Suppressor macrophage (primary cell): ENCODE data around the gene FUT7.
A peak's percentile ranks its signal among the peaks of the same experiment; 100 is the strongest.
"Not testable (repeated sequence)": the region's sequence is repeated elsewhere in the genome, so short reads cannot be mapped to it uniquely, and the experiment has no call there.

Source experiments
- DNase-seq, 4 experiments: peaks; one replicate each; pipeline ENCODE4 v3.0.0-alpha.2; 2020 to 2022

FUT7 gene

DNA sequence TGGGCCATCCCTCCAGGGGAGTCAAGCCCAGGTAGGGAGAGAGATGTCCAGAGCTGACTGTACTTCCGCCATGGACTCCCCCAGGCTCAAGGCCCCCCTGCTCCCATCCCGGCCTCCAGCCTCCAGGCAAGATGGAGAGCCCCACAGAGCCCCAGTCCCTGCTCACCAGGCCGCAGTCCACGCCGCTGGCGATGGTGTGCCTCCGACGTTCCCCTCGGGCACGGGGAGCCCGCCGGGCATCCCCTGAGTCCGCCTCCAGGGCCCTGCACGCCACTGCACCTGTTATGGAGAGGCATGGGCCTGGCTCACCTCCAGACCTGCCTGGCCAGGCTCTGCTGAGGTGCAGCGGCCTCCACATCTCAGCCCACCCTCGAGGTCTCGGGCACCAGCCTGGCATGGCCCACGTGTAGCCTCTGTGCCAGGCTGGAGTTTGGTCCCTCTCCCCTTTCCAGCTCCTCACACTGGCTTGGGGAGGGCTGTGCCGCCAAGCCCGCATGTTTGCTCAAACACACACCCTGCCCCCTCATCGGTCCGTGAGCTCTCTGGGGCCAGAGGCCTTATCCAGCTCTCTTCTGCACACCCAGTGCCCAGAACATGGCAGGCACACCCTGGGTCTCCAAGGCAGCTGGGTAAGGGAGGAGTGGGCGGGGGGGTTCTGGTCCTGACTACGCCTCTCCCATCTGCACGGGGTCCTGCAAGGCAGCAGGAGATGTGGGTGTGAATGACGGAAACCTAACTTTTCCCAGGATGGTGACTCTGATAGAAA is 34.4 kb upstream of the FUT7 start:
- no peak for DNase-seq

DNA sequence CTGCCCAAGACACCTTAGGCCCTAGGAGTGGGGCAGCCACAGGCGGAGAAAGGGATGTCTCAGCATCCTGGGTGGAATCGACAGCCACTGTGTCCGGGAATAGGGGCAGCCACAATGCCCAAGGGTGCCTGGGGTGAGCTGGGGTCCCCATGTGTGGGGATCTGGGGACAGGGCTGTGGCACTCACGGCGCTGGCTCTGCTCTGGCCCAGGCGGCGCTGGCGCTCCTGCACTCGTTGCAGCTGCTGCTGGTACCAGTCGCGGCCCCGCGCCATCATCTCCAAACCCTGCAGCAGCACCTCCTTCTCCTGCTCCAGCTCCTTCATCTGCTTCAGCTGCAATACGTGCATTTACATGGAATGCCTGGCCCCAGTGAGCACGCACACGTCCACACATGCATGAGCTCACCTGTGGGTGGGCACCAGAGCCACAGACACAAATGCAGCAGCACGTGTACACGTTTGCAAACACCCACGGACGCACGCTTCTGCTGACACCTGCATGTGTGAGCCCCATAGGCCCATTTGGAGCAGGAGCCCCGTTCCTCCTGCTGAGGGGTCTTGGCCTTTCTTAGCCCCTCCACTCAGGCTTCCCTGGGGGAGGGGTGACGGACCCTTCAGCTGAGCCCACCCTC is 33.6 kb upstream of the FUT7 start:
- no peak for DNase-seq

DNA sequence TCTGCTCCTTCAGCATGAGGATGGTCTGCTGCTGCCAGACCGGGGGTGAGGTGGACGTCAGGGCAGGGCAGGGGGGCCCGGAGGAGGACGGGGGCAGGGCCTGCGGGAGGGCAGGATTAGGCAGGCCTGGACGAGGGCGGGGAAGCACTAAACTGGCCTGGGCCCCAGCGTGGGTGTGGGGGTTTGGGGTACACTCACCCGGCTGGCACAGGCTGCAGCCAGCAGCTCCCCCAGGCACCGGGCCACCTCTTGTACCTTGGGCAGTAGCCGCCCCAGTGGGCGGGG is 32.9 kb upstream of the FUT7 start:
- DNase-seq, result no peak

DNA sequence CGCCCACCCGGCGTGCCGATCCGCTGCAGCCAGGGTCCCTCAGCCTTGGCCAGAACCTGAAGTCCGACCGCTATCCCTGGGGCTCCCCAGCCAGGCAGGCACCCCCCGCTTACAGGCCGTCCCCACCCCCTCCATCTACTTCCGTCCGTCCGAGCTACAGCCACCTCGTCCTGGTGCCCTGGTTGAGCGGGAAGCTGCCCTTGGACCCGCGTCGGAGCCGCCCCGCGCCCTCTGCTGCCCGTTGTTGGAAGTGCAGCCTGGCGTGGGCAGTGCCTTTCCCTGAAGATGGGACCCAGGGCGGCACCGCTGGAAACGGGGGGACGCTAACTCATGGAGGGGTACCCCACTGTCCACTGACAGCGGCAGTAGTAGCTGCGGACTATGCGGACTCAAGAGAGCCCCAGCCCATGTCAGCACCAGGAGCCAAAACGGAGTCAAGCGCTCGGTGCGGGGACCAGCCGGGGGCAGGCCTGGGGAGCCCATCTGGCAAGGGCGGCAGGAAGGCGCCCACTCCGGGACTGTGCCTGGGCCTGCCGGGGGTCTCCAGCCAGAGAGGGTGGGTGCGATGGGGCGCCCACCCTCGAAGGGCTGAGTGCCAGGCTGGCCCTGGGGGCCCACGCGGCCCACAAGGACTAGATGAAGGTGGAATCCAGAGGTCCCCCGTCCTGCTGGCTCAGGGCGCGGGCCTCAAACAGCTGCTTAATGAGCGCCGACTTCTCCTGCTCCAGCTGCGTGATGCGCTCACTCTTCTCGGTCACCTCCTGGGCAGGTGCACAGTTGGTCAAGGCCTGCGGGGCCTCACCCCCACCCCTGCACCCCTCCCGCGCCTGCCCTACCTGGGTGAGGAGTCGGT is 32.4 kb upstream of the FUT7 start:
- peak; percentile 71 to 87 (median 82) for DNase-seq

DNA sequence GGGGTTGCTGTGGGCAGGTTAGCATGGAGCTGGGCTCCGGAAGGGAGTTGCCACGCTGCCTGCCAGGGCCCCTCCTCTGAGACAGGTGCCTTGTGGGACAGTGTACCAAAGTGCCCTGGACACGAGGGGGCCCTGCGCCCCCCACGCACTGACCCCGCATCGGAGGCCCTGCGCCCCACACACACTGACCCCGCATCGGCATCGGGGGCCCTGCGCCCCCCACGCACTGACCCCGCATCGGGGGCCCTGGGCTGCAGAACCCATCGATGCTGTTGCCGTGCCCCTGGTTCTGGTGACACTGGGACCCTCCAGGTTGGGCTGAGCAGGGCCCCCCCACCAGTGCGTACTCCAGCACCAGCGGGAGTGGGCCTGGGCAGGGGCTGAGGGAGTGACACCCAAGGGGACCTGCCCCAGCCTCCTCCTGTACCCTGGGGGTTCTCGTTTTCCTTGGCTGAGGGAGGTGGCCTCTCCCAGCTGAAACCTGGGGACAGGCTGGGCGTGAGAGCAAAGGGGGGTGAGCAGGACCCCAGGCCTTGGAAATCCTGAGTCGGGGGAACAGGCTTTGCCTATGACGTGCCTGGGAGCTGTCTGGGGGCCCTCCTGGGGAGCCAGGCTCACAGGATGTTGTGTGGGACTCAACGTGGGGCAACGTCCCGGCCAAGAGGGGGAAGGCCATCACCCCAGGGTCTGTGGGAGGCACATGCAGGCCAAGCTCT is 31.6 kb upstream of the FUT7 start:
- no peak for DNase-seq

DNA sequence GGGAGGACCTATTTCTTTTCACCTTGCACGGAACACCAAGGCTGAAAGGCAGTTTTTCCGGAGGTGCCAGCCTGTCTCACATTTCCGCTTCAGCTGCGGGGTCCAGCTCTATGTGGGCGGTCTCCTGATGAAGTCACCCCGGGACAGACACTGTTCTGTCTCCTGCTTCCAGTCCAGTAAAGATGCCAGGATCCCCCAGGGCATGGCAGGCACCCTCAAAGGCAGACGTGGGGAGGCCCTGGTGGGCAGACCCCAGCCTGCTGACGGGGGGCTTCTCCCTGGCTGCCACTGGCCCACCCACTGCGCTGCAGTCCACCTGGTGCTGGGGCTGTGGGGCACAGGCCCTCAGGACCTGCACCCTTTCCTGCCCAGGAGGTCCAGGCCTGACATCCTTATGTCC is 30.9 kb upstream of the FUT7 start:
- not testable (repeated sequence) for DNase-seq

DNA sequence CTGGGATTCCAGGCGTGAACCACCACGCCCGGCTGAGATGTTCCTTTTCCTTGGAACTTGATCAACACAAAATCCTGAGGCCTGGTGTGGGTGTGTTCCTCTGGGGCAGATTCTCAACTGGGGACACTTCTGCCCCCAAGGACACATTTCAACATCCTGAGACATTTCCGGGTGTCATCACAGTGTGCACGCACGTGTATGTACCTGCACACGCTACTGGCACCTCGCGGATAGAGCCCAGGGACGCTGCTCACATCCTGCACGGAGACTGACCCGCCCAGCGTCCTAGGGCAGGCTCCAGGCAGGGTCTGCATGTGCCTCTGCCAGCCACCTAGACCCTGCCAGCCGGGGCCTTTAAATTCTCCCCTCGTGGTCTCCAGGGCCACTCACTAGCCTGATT is 30.5 kb upstream of the FUT7 start:
- DNase-seq, result no peak

DNA sequence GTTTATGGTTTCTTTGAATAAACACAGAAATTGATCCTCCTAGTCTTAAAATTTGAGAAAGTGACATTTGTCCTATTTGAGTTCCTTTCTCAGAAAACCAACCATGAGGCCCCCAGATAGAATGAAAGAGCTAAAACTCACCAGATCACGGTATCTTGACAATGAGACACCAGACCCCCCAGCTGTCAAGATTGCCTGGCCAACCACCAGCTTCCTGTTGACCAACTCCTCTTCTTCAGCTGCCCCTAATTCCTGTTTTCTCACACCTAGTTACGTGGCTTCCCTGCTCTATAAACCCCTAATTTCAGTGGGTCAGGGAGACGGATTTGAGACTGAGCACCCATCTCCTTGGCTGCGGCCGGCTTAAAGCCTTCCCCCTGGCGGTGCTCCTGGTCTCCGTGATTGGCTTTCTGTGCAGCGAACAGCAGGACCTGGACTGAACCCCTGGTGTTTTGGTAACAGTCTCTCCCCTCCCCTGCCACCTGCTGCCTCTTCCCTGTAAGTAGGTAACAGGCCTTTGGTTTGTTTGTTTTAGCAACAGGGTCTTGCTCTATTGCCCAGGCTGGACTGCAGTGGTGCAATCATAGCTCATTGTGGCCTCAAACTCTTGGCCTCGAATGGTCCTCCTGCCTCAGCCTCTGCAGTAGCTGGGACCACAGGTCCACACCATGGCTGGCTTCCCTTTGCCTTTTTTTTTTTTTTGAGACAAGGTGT is 26.8 kb upstream of the FUT7 start:
- DNase-seq, result no peak

DNA sequence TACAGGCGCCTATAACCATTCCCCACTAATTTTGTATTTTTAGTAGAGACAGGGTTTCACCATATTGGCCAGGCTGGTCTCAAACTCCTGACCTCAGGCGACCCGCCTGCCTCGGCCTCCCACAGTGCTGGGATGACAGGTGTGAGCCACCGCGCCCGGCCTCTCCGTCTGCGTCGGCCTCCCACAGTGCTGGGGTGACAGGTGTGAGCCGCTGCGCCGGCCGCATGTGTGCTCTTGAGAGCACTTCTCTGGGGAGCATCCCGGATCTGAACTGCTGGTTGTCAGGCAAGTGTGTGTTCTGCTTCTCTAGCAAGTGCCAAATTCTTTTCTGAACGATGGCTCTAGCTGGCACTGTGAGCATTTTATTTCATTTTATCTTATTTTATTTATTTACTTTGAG is 25.7 kb upstream of the FUT7 start:
- DNase-seq, result no peak

DNA sequence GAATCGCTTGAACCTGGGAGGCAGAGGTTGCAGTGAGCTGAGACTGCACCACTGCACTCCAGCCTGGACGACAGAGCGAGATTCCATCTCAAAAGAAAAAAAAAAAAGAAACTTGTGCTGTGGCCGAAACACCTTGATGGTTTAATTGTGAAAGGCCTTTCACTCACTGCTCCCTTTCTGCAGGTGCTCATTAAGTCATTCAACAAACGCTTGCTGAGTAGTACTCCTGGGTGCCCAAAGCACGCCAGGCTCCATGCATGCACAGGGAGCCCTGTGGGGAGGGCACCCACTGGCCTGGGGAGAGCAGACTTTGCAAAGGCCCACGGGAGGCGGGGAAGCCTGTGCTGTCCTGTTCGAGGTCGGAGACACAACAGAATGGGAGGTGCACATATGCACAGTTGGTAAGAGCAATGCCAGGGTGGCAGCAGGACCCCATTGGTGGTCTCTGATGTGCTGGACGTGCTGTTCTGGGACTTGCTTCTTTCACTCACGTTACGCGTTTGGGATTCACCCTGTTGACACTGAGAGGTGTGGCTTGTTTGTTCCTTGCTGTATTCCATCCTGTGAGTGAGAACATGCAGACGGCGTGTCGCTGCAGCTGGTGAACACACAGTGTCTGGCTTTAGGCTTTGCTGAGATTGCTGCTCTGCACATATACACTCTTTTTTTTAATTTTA is 25.0 kb upstream of the FUT7 start:
- no peak for DNase-seq

DNA sequence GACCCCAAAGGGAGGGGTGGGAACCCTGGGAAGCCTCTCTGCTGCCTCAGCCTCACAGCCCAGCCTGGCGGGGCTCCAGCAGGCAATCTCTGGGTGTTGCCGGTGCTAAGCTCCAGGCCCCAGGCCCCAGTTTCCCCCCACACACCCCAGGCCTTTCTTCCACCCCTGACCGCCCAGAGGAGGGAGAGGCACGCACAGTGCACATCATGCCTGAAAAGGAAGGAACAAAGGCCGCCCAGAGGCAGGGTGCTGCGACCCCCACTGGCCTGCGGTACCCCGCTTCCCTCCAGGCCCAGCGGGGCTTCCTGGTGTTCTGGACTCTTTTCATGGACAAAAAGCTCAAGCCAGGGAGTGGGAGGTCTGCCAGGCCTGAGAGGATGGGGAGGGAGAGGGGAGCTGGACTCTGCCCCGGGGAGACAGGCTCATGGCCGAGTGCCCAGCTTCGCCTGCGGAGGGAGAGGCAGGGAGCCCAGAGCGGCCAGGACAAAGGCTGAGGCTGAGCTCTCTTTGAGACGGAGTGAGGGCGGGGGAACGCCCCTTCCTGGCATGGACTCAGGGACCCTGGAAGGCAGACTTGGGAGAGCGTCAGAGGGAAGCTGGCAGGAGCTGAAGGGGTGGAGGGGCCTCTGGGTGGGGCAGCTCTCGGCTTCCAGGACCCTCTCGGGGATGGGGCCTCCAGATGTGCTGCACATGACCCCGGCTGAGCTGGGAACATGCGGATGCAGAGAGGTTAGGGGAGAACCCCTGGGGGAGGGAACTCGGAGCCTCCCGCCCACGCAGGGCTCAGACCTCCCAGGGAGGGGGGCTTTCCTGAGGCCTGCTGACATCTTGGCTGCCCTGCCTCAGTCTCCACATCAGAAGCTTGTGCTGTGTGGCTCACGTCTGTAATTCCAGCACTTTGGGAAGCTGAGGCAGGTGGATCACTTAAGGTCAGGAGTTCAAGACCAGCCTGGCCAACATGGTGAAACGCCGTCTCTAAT is 23.8 kb upstream of the FUT7 start:
- no peak for DNase-seq

DNA sequence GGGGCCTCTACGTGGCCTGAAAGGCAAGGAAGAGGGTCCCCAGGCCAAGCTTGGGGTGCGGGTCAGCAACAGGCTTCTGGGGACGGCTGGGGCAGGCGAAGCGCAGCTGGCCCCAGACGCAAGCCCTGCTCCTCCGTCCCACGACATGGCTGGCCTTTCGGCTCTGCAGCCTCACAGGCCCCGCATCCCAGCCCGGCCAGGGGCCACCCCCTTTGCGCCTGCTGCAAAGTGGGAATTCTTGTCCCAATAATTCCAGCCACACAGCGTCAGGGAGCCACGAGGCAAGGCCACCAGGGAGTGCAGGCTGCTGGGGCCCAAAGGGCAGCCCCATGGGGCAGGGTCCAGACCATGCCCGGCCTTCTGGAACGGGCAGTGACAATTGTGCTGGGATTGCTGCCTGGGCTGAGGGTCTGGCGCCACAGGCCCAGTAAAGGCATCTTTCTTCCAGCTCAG is 23.1 kb upstream of the FUT7 start:
- DNase-seq, result no peak

DNA sequence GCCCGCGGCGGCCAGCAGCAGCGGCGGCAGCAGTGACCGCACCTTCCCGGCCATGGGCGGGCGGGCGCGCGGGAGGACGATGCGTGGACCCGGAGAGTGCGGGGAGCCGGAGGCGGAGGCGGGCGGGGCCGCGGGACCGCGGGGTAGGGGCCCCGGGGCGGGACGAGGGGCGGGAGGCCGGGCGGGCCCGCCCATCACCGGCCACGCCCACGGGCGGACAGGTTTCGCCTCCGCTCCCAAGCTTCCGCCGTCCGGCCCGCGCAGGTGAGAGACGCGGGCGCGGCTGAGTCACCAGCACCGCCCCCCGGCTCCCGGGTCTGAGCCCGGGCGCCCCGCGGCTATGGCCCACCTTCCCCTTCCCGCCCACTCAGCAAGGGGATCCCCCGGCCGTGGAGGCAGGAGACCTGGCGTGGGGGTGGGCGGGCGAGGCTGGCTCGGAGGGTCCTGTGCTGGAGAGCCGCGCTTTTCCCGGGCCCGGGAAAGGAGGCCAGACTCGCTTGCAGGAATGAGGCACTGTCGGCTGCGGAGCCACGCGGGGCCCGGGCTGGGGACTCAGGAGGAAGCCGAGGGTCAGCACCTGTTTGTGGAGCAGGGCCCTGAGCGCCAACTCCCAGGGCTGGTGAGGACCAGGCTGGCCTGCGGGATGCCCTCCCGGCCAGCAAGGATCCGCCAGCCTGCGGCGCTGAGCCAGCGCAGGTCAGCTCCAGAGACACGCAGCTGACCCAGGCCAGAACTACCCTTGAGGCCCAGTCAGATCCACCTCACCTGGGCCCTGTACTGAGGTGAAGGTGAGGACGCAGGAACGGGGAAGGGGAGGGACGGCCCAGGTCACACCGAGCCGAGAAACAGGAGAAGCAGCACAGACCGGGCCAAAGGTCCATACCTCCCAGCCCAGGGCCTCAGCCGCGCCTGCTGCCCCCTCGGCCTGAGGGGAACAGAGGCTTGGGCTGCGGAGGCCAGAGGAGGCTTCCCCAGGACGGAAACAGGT is 22.4 kb upstream of the FUT7 start, which contains the start of gene ENTPD2:
ENTPD2 (minus strand) TSS at position 118 of the 988 bp plus-strand sequence; CDS start at position 54, 64 bp downstream.
- DNase-seq, result no peak

DNA sequence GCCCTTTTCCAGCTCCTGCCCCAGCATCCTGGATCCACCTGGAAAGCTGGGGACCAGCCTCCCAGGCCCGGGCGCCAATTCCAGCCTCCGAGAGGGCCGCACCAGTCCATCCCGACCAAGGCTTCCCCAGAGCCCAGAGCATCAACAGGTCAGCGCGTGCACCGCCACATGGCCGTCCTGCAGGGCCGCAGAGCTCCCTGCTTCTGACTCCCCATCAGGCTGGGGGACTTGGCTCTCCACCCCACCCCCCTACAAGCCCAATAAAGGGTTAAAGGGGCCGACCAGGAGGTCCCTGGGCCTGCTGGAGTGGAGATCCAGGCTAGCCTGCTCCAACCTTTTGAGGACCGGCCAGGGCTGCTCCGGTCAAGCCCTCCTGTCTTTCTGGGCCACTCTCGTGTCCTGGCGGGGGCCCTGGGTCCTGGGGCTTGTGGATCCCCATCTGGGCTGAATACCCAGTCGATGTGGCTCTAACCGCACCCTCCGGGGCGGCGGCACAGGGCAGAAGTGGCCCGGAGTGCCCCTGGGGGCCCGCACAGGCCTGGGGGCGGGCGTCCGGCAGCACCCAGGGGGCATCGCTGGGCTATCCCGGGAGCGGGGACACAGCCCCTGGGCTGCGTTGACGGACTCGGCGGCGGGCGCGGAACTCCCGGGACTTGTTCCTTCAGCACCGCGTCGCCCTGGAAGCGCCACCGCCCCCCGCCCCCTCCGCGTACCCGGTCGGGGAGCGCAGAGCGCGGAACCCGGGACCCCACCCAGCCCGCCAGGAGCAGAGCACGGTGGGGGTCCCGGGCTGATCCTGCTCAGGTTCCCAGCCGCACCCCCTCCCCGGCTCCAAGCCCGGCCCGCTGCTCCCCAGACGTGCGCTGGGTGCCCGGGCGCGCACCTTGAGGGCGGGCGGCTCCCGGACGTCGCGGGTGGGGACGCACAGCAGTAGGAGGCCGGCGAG is 21.4 kb upstream of the FUT7 start:
- DNase-seq, result no peak

DNA sequence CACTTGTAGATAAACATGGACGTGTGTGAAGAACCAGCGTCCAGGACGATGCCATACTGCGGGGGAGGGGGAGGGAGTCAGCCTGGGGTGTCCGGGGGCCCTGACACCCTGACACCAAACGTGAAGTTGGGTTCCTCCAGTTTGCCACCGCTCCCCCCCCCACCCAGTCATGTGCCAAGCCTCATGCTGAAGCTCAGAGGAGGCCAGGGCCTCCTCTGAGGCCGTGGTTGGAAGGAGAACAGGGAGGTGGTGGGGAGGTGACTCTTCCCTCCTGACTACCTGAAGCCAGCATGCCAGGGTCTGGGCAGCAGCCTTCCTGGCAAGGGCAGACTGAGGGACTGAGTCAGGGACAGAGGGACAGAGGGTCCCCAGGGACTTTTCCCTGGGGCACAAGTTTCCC is 20.4 kb upstream of the FUT7 start:
- DNase-seq, result no peak

DNA sequence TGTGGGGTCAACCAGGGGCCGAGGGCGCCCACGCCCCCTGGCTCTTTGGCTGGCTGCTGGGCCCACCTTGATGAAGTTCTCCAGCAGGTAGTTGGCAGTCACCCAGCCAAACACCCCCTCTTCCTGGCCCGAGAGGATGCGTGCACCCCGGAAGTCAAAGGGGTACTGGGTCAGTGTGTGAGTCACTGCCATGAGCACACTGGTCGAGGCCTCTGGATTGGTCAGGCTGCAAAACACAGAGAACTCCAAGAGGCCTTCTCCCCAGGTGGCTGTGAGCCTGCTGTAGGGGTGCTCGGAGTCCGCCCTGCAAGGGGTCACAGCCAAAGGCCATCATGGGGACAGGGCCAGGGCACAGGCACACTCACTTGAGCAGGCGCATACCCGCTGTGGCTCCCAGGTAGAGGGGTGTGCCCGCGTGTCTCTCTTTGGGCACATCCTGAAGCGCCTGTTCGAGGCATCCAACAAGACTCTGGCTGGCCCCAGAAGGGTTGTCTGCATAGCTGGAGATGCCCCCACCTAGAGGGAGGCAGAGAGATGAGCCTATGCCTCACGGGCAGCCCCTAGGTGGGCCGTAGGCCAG is 19.3 kb upstream of the FUT7 start:
- DNase-seq, result no peak

DNA sequence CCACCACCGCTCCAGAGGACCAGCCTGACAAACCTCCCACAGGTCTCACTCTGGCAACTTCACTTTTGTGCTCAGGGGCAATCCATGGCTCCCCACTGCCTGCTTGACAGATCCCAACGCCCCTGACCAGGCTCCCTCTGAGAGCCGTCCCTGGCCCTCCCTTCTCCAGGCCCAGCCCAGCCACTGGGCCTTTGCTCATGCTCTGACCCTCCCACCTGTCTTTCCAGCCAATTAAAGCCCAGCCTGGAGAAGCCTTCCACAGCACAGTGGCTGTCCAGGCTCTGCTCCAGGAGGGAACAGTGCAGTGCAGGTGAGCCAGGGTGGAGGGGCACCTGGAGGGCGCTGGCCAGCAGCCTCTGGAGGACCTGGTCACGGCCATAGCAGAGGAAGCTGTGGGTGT is 18.7 kb upstream of the FUT7 start:
- no peak for DNase-seq
